Spleen (tissue), 11 donors: ENCODE measurements around the gene IRS2. TPM values are rescaled to one million over a fixed set of nuclear protein-coding genes. Genes with fewer than 3 reads are reported as not detected.

Source experiments
- DNase-seq: peaks from one replicate; pipeline ENCODE4 v3.0.0-alpha.2; 2020
- H3K27ac ChIP-seq, 8 donors: fragments of 200-600 bp; sonication (generic) in 7 of 8; 1 replicate in 4 of 8; 2 replicates in 4 of 8; pipeline versions ENCODE4 v1.5.0 to v1.8.0; 2016 to 2021; ENCODE audit warnings: inconsistent platforms in 4 of 8, mild to moderate bottlenecking in 4 of 8, moderate library complexity in 1 of 8
- H3K27me3 ChIP-seq, 7 donors: fragments of 200-600 bp; sonication (generic) in 6 of 7; replicated peaks in 1 of 7; 1 replicate in 4 of 7; 2 replicates in 3 of 7; pipeline versions ENCODE4 v1.5.0 to v1.8.0; 2016 to 2021; ENCODE audit warnings: inconsistent platforms in 3 of 7, mild to moderate bottlenecking in 1 of 7
- H3K36me3 ChIP-seq, 6 donors: fragments of 200-600 bp; sonication (generic) in 5 of 6; 1 replicate in 4 of 6; 2 replicates in 2 of 6; pipeline versions ENCODE4 v1.5.0 to v1.8.0; 2016 to 2021; ENCODE audit warnings: inconsistent platforms in 2 of 6
- H3K4me1 ChIP-seq, 6 donors: fragments of 200-600 bp; sonication (generic) in 5 of 6; 1 replicate in 3 of 6; 2 replicates in 3 of 6; pipeline versions ENCODE4 v1.5.0 to v1.8.0; 2016 to 2021; ENCODE audit warnings: inconsistent platforms in 3 of 6
- H3K4me3 ChIP-seq, 8 donors: fragments of 200-600 bp; sonication (generic) in 7 of 8; 1 replicate in 4 of 8; 2 replicates in 4 of 8; pipeline versions ENCODE4 v1.5.0 to v1.8.0; 2016 to 2021; ENCODE audit warnings: inconsistent platforms in 4 of 8, mild to moderate bottlenecking in 4 of 8, moderate library complexity in 2 of 8
- H3K9me3 ChIP-seq, 8 donors: fragments of 200-600 bp; sonication (generic) in 7 of 8; 1 replicate in 4 of 8; 2 replicates in 4 of 8; pipeline versions ENCODE4 v1.5.0 to v1.8.0; 2016 to 2021; ENCODE audit warnings: inconsistent platforms in 4 of 8
- POLR2A ChIP-seq, 3 donors: fragments of 450-650 bp; IDR thresholded peaks; one replicate each; pipeline ENCODE4 v1.5.1; 2017; ENCODE audit warnings: antibody characterized with exemption in 3 of 3, mild to moderate bottlenecking in 1 of 3
- POLR2AphosphoS5 ChIP-seq, 3 donors: sonication (generic); formaldehyde crosslinking; IDR thresholded peaks; one replicate each; pipeline ENCODE4 v1.5.1; 2017; ENCODE audit warnings: antibody characterized with exemption in 3 of 3
- WGBS, 5 donors: extraction: QIAGEN DNeasy Blood & Tissue Kit in 3 of 5; methylation state at CpG; one replicate each; pipeline versions ENCODE4 v1.1.5 to v1.1.7; 2013 to 2018; 5-methylcytosine and 5-hydroxymethylcytosine counted together
- intact Hi-C: fragments of 100-400 bp; cut with DNase I; formaldehyde crosslinking; loops from one replicate; pipeline ENCODE4 v1.15.0; 2023; ENCODE audit warnings: low total_unique reads
- polyA plus RNA-seq, 3 donors: library from polyadenylated mRNA; stranded (reverse); fragments of 200-250 nt; gene quantifications; one replicate each; pipeline ENCODE4 v1.2.1, GENCODE V29; 2013
- total RNA-seq, 7 donors: library from RNA; depleted of rRNA in 3 of 7; stranded (reverse); fragments of >200 nt in 3 of 7; fragmentation: NEBNext Ultra II Directional in 4 of 7; extraction: Animal tissue kit (Norgen Biotek cat#: 25700) in 4 of 7; gene quantifications; one replicate each; pipeline versions ENCODE4 v1.1.0 to v1.2.1, GENCODE V29; 2016 to 2021
- TF ChIP-seq, protein P1 (sequence below), 11 experiments: fragments of 200-600 bp in 7 of 11; fragments of 450-650 bp in 4 of 11; sonication (generic) in 4 of 11; IDR thresholded peaks in 8 of 11; conservative IDR thresholded peaks in 3 of 11; 1 replicate in 7 of 11; 2 replicates in 4 of 11; pipeline versions ENCODE4 v1.4.0 to v1.8.0; 2016 to 2021; ENCODE audit warnings: antibody characterized with exemption in 11 of 11, inconsistent platforms in 4 of 11, mild to moderate bottlenecking in 1 of 11
- donor health status: healthy with polysubstance abuse.
- donor health status: DM: no; HTN: no; CAD: no; lungs with moderate emphysema.
- donor health status: DM: no; HTN: no; CAD: no.
- donor health status: Bipolar disorder and iron deficiency.
- donor health status: healthy.
- donor health status: DM: no; HTN: no; CAD: no.
- donor health status: DM: yes; HTN: yes; CAD: no.

Gene IRS2
- total and polyA plus RNA-seq, 10 donors = 1.4 to 31.3 (median 13.5) TPM

DNA sequence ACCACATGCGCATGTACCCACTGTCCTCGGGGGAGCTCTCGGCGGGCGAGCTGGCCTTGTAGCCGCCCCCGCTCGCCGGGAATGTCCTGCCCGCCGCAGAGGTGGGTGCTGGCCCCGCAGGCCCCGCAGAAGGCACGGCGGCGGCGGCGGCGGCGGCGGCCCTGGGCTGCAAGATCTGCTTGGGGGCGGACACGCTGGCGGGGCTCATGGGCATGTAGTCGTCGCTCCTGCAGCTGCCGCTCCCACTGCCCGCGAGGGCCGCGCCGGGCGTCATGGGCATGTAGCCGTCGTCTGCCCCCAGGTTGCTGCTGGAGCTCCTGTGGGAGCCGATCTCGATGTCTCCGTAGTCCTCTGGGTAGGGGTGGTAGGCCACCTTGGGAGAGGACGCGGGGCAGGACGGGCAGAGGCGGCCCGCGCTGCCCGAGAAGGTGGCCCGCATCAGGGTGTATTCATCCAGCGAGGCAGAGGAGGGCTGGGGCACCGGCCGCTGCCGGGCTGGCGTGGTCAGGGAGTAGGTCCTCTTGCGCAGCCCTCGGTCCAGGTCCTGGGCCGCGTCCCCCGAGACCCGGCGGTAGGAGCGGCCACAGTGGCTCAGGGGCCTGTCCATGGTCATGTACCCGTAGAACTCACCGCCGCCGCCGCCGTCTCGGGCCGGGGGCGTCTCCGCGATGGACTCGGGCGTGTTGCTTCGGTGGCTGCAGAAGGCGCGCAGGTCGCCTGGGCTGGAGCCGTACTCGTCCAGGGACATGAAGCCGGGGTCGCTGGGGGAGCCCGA is 2.4 kb downstream of the IRS2 start:
- 67 to 91% (median 78%) methylated on average over 21 to 81 of the region's 81 CpGs for WGBS, 5 donors
- Histone ChIP-seq H3K4me3 (peak overlapping the region in 7 of 8 donors; percentile 18 to 91 (median 80)), H3K27ac (peak overlapping the region in 3 of 8 donors; percentile 94 to 96 (median 94)), H3K36me3 (peaks cover 0 to 54% (median 24%) of the 10 kb centered on the region in 6 donors), H3K4me1 (peaks cover 15 to 80% (median 47%) of the 10 kb centered on the region in 6 donors), H3K27me3 (peaks cover 0 to 38% (median 5%) of the 10 kb centered on the region in 7 donors), H3K9me3 (no peaks in the 10 kb centered on the region)
- TF ChIP-seq, protein P1, sequence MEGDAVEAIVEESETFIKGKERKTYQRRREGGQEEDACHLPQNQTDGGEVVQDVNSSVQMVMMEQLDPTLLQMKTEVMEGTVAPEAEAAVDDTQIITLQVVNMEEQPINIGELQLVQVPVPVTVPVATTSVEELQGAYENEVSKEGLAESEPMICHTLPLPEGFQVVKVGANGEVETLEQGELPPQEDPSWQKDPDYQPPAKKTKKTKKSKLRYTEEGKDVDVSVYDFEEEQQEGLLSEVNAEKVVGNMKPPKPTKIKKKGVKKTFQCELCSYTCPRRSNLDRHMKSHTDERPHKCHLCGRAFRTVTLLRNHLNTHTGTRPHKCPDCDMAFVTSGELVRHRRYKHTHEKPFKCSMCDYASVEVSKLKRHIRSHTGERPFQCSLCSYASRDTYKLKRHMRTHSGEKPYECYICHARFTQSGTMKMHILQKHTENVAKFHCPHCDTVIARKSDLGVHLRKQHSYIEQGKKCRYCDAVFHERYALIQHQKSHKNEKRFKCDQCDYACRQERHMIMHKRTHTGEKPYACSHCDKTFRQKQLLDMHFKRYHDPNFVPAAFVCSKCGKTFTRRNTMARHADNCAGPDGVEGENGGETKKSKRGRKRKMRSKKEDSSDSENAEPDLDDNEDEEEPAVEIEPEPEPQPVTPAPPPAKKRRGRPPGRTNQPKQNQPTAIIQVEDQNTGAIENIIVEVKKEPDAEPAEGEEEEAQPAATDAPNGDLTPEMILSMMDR (IDR thresholded peaks at IDR 0.05 in 8 of 11, conservative IDR thresholded peaks at IDR 0.05 in 3 of 11) = peak in 1 of 11 experiments; percentile 1
- no peak for TF ChIP-seq POLR2A (IDR thresholded peaks at IDR 0.05)
- TF ChIP-seq POLR2AphosphoS5 (IDR thresholded peaks at IDR 0.05) = peak; percentile 36 to 75 (median 43)
- intact Hi-C loops = loop anchor here (10.0 kb wide), 1 partner anchor 639 kb away; no protein-coding TSS in a partner anchor
- no peak for DNase-seq

DNA sequence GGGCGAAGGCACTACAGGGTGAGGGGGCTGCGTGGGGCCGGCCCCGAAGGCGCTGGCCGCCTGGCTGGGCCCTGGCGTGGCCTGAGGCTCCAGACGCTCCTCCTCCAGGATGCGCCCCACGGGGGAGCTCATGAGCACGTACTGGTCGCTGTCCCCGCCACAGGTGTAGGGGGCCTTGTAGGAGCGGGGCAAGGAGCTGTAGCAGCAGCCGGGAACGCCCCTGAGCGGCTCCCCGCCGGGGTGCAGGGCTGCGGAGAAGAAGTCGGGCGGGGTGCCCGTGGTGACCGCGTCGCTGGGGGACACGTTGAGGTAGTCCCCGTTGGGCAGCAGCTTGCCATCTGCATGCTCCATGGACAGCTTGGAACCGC is 3.0 kb downstream of the IRS2 start:
- H3K4me1 ChIP-seq = peaks cover 19 to 80% (median 53%) of the 10 kb centered on the region in 6 donors
- peaks cover 0 to 33% (median 5%) of the 10 kb centered on the region in 7 donors for H3K27me3 ChIP-seq
- TF ChIP-seq POLR2A (IDR thresholded peaks at IDR 0.05) (no peak), POLR2AphosphoS5 (IDR thresholded peaks at IDR 0.05) (peak in 2 of 3 donors; percentile 53 to 80)
- TF ChIP-seq, protein P1 (IDR thresholded peaks at IDR 0.05 in 8 of 11, conservative IDR thresholded peaks at IDR 0.05 in 3 of 11) = no peak
- H3K4me3 ChIP-seq = peak overlapping the region in 4 of 8 donors; percentile 80 to 91 (median 82)
- intact Hi-C loops = loop anchor here (10.0 kb wide), 1 partner anchor 639 kb away; no protein-coding TSS in a partner anchor
- DNase-seq = no peak
- H3K36me3 ChIP-seq = peaks cover 0 to 54% (median 24%) of the 10 kb centered on the region in 6 donors
- H3K27ac ChIP-seq = peak overlapping the region in 1 of 8 donors; percentile 96
- WGBS, 5 donors = 94 to 97% (median 95%) methylated on average over 24 to 29 of the region's 29 CpGs
- H3K9me3 ChIP-seq = no peaks in the 10 kb centered on the region

DNA sequence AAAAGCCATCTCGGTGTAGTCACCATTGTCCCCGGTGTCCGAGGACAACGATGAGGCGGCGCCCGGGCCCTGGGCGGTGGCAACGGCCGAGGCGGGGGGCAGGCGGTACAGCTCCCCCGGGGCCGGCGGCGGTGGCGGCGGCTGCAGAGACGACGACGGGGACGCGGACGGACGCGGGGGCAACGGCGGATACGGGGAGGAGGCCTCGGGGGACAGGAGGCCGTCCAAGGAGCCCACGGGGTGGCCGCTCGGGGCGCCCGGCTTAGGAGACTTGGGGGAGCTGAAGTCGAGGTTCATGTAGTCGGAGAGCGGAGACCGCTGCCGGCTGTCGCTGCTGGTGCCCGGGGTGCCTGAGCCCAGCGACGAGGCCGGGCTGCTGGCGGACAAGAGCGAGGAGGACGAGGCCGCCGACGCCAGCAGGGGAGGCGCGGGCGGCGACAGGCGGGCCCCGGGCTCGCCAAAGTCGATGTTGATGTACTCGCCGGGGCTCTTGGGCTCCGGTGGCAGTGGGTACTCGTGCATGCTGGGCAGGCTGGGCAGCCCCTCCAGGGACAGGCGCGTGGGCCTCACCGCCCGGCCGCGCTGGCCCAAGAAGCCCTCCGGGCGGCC is 3.5 kb downstream of the IRS2 start:
- DNase-seq = peak; percentile 86
- peaks cover 19 to 80% (median 57%) of the 10 kb centered on the region in 6 donors for H3K4me1 ChIP-seq
- 97 to 99% (median 98%) methylated on average over 50 to 72 of the region's 72 CpGs for WGBS, 5 donors
- H3K27ac ChIP-seq = peak overlapping the region in 1 of 8 donors; percentile 96
- TF ChIP-seq POLR2AphosphoS5 (IDR thresholded peaks at IDR 0.05) (no peak), POLR2A (IDR thresholded peaks at IDR 0.05) (no peak)
- TF ChIP-seq, protein P1 (IDR thresholded peaks at IDR 0.05 in 8 of 11, conservative IDR thresholded peaks at IDR 0.05 in 3 of 11) = no peak
- intact Hi-C loops = loop anchor here (10.0 kb wide), 1 partner anchor 638 kb away; no protein-coding TSS in a partner anchor
- no peaks in the 10 kb centered on the region for H3K9me3 ChIP-seq
- H3K4me3 ChIP-seq = peak overlapping the region in 3 of 8 donors; percentile 80 to 91 (median 84)
- peaks cover 0 to 29% (median 5%) of the 10 kb centered on the region in 7 donors for H3K27me3 ChIP-seq
- H3K36me3 ChIP-seq = peaks cover 0 to 54% (median 24%) of the 10 kb centered on the region in 6 donors
